WTC11 (cell line): Measurements from ENCODE around the gene GABBR1. TPM values are rescaled to one million over a fixed set of nuclear protein-coding genes. Genes with fewer than 3 reads are reported as not detected.

Experiments used
- ATAC-seq: fragments of 200-7000 bp; cut with Tn5 transposase; 2 replicates; pipeline ENCODE4 v1.10.0; 2021; ENCODE audit warnings: mild to moderate bottlenecking, moderate library complexity
- CTCF ChIA-PET: fragments of 300-600 bp; sonication (Branson Sonifier 250); formaldehyde crosslinking; loops from one replicate; lab custom pipeline; 2021; ENCODE audit warnings: antibody characterized with exemption; lab: Charles Lee
- POLR2A ChIA-PET: fragments of 350-600 bp; sonication (Branson Sonifier 250); formaldehyde crosslinking; loops from one replicate; lab custom pipeline; 2021; ENCODE audit warnings: antibody characterized with exemption; lab: Charles Lee
- DNase-seq: peaks from one replicate; pipeline ENCODE4 v3.0.0; 2021; ENCODE audit warnings: low spot score
- H3K27ac Mint-ChIP-seq: 2 replicates; pipeline ENCODE4 v1.8.0; 2021; ENCODE audit warnings: mixed read lengths
- H3K27me3 Mint-ChIP-seq: 2 replicates; pipeline ENCODE4 v1.8.0; 2021; ENCODE audit warnings: low read depth, mild to moderate bottlenecking, moderate library complexity, mixed read lengths
- H3K36me3 Mint-ChIP-seq: 2 replicates; pipeline ENCODE4 v1.8.0; 2021; ENCODE audit warnings: mixed read lengths
- H3K4me1 Mint-ChIP-seq: 2 replicates; pipeline ENCODE4 v1.8.0; 2022; ENCODE audit warnings: mixed read lengths
- H3K4me3 Mint-ChIP-seq: 2 replicates; pipeline ENCODE4 v1.8.0; 2021; ENCODE audit warnings: mild to moderate bottlenecking, moderate library complexity, mixed read lengths
- H3K9me3 Mint-ChIP-seq: 2 replicates; pipeline ENCODE4 v1.8.0; 2021; ENCODE audit warnings: mixed read lengths
- CDX4 ChIP-seq: fragments of 250-450 bp; sonication (Bioruptor Pico); IDR thresholded peaks from 2 replicates; pipeline ENCODE4 v1.9.0; 2021; ENCODE audit warnings: moderate library complexity, mild to moderate bottlenecking, inconsistent platforms, borderline replicate concordance
- E2F5 ChIP-seq: sonication (generic); formaldehyde crosslinking; IDR thresholded peaks from 2 replicates; pipeline ENCODE4 v1.8.1; 2022; ENCODE audit warnings: mild to moderate bottlenecking, moderate library complexity, missing genetic modification reagents
- FOXJ3 ChIP-seq: sonication (generic); formaldehyde crosslinking; IDR thresholded peaks from 2 replicates; pipeline ENCODE4 v1.9.0; 2021; ENCODE audit warnings: missing genetic modification reagents, mild to moderate bottlenecking, borderline replicate concordance
- IRF1 ChIP-seq: sonication (generic); formaldehyde crosslinking; IDR thresholded peaks from 2 replicates; pipeline ENCODE4 v1.8.0; 2023; ENCODE audit warnings: missing genetic modification reagents
- ZBTB43 ChIP-seq: sonication (generic); formaldehyde crosslinking; IDR thresholded peaks from 2 replicates; pipeline ENCODE4 v1.8.1; 2023; ENCODE audit warnings: mild to moderate bottlenecking, missing genetic modification reagents
- ZNF219 ChIP-seq: sonication (generic); formaldehyde crosslinking; IDR thresholded peaks from 2 replicates; pipeline ENCODE4 v1.8.0; 2023; ENCODE audit warnings: missing genetic modification reagents, mild to moderate bottlenecking, borderline replicate concordance
- ZNF671 ChIP-seq: fragments of 250-450 bp; sonication (Bioruptor Pico); IDR thresholded peaks from 2 replicates; pipeline ENCODE4 v1.8.0; 2021; ENCODE audit warnings: mild to moderate bottlenecking
- total RNA-seq: library from RNA; stranded (reverse); gene quantifications from 3 replicates; pipeline ENCODE4 v1.2.3, GENCODE V29; 2021

Gene GABBR1
- total RNA-seq, 1 experiment from 2014 or later = 107 TPM

DNA sequence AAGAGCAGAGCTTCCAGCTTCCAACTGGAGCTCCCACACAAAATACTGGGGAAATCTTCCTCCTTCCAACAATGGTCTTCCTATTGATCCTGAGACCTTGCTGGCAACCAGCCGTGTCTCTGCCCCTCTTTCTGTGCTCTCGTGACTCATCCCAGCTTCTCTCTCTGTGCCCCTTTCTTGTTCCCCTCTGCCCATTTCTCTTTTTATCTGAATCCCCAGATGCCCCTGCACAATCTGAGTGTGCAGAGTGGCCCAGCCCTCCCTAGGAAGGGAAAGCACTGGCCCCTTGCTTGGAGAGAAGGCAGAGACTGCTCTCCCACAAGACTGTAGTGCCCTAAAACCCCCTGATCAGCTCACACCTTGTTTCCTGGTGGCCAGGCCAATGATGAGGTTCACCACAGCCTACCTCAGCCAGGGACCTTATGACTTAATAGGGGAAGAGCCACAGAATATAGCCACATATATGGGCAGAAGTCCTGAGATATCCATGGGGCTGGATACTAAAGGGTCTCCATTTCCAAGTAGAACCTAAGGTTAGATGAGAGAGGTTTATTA is 122.2 kb downstream of the GABBR1 start (continued):
- no peak for TF ChIP-seq E2F5 (CRISPR knock-in tag)
- TF ChIP-seq, all 79 proteins: peak for 0

- peaks cover 10% of the 10 kb centered on the region for H3K4me1 Mint-ChIP-seq
- ATAC-seq (peak; percentile 30; the same call in 1 of the 2 replicates), DNase-seq (no peak)
- no peaks in the 10 kb centered on the region for H3K36me3 Mint-ChIP-seq
- peaks cover 4% of the 10 kb centered on the region; the same call in 1 of the 2 replicates for H3K27me3 Mint-ChIP-seq
- no peak overlapping the region for H3K27ac Mint-ChIP-seq
- CTCF ChIA-PET = no interaction called here
- TF ChIP-seq ZNF671 (CRISPR knock-in tag) (no peak), ZNF219 (CRISPR knock-in tag) (no peak), CDX4 (no peak), FOXJ3 (no peak), ZBTB43 (CRISPR knock-in tag) (no peak), IRF1 (CRISPR knock-in tag) (no peak)
- peaks cover 14% of the 10 kb centered on the region for H3K9me3 Mint-ChIP-seq
- no peak overlapping the region for H3K4me3 Mint-ChIP-seq
- POLR2A ChIA-PET = no interaction called here
These were observed 122.8 kb downstream of the GABBR1 start for GRCh38 chr6:29510202-29510601.

Other genes starting within 250 kb of the GABBR1 start
- not detected in 3 replicates for gene OR12D2, start 237.6 kb downstream of the GABBR1 start, total RNA-seq
- not detected in 3 replicates for gene OR12D1, start 218.3 kb downstream of the GABBR1 start, total RNA-seq
- not detected in 3 replicates for gene OR10C1, start 193.9 kb downstream of the GABBR1 start, total RNA-seq
- gene OR11A1, start 176.1 kb downstream of the GABBR1 start, total RNA-seq = not detected in 3 replicates
- not detected in 3 replicates for gene OR2H1, start 176.0 kb downstream of the GABBR1 start, total RNA-seq
- not detected in 3 replicates for gene MAS1L, start 145.2 kb downstream of the GABBR1 start, total RNA-seq
- gene UBD, start 73.5 kb downstream of the GABBR1 start, total RNA-seq = 0.15 TPM in 1 of 3 replicates, not detected in the others
- gene OR2H2, start 48.1 kb downstream of the GABBR1 start, total RNA-seq = not detected in 3 replicates
- 0.55 to 1.2 TPM (median 0.57 TPM) in 3 replicates for gene MOG, start 23.9 kb upstream of the GABBR1 start, total RNA-seq
- 6.0 to 6.4 TPM (median 6.2 TPM) in 3 replicates for gene ZFP57, start 48.0 kb upstream of the GABBR1 start, total RNA-seq
- gene HLA-F, start 90.3 kb upstream of the GABBR1 start, total RNA-seq = 7.5 to 11.8 TPM (median 11.2 TPM) in 3 replicates
- 1.1 to 1.7 TPM (median 1.4 TPM) in 3 replicates for gene HLA-G, start 194.6 kb upstream of the GABBR1 start, total RNA-seq